CD8-positive, alpha-beta memory T cell (primary cell): ENCODE results near the gene MEIS2. TPM values are rescaled to one million over a fixed set of nuclear protein-coding genes. Genes with fewer than 3 reads are reported as not detected.
A peak's percentile ranks its signal among the peaks of the same experiment; 100 is the strongest.

ENCODE experiments used
- CTCF ChIA-PET: fragments of 350-600 bp; sonication (Branson Sonifier 250); formaldehyde crosslinking; loops from one replicate; lab custom pipeline; 2021; ENCODE audit warnings: antibody characterized with exemption; lab: Charles Lee
- POLR2A ChIA-PET: fragments of 350-600 bp; sonication (Branson Sonifier 250); formaldehyde crosslinking; loops from one replicate; lab custom pipeline; 2021; ENCODE audit warnings: antibody characterized with exemption; lab: Charles Lee
- DNase-seq, 5 donors: peaks; one replicate each; pipeline versions ENCODE4 v3.0.0 to v3.0.0-alpha.2; 2020 to 2022; ENCODE audit warnings: mixed read lengths in 1 of 5
- H3K27ac ChIP-seq: one replicate; pipeline ENCODE4 v1.7.0; 2013; ENCODE audit warnings: low read depth, mild to moderate bottlenecking, low read length, moderate library complexity
- H3K27me3 ChIP-seq: 2 replicates; pipeline ENCODE4 v1.7.0; 2013; ENCODE audit warnings: low read length, mild to moderate bottlenecking; ENCODE audit not compliant: insufficient read depth, poor library complexity, severe bottlenecking
- H3K36me3 ChIP-seq: 2 replicates; pipeline ENCODE4 v1.7.0; 2013; ENCODE audit warnings: mild to moderate bottlenecking, low read length, moderate library complexity; ENCODE audit not compliant: insufficient read depth
- H3K4me1 ChIP-seq: 2 replicates; pipeline ENCODE4 v1.7.0; 2013; ENCODE audit warnings: mild to moderate bottlenecking, low read length, moderate library complexity; ENCODE audit not compliant: insufficient read depth
- H3K4me3 ChIP-seq: 2 replicates; pipeline ENCODE4 v1.7.0; 2013; ENCODE audit warnings: mild to moderate bottlenecking, low read length
- H3K9me3 ChIP-seq: 2 replicates; pipeline ENCODE4 v1.7.0; 2013; ENCODE audit warnings: mild to moderate bottlenecking, low read length
- H3K27ac Mint-ChIP-seq, 8 donors: one replicate each; pipeline ENCODE4 v1.8.0; 2020 to 2021; ENCODE audit warnings: mixed read lengths in 8 of 8, mild to moderate bottlenecking in 6 of 8, inconsistent platforms in 3 of 8, moderate library complexity in 3 of 8
- H3K27me3 Mint-ChIP-seq, 2 donors: one replicate each; pipeline ENCODE4 v1.8.0; 2020 to 2021; ENCODE audit warnings: mixed read lengths in 2 of 2, mild to moderate bottlenecking in 1 of 2, moderate library complexity in 1 of 2
- H3K36me3 Mint-ChIP-seq, 3 donors: one replicate each; pipeline ENCODE4 v1.8.0; 2020 to 2021; ENCODE audit warnings: mixed read lengths in 3 of 3, inconsistent platforms in 1 of 3, mild to moderate bottlenecking in 1 of 3
- H3K4me1 Mint-ChIP-seq, 3 donors: one replicate each; pipeline ENCODE4 v1.8.0; 2020 to 2021; ENCODE audit warnings: mixed read lengths in 3 of 3, inconsistent platforms in 1 of 3, mild to moderate bottlenecking in 1 of 3
- H3K4me3 Mint-ChIP-seq, 7 donors: one replicate each; pipeline ENCODE4 v1.8.0; 2020 to 2021; ENCODE audit warnings: mixed read lengths in 7 of 7, mild to moderate bottlenecking in 6 of 7, moderate library complexity in 4 of 7, inconsistent platforms in 2 of 7
- H3K9me3 Mint-ChIP-seq, 5 donors: one replicate each; pipeline ENCODE4 v1.8.0; 2020 to 2022; ENCODE audit warnings: mixed read lengths in 5 of 5, mild to moderate bottlenecking in 3 of 5, moderate library complexity in 2 of 5, inconsistent platforms in 1 of 5
- polyA plus RNA-seq: library from polyadenylated mRNA; unstranded; fragments of 300-500 nt; fragmentation: Illumina TruSeq; gene quantifications from one replicate; pipeline ENCODE4 v1.2.3, GENCODE V29; 2021
- total RNA-seq, 2 experiments: library from RNA; stranded (reverse); gene quantifications; one replicate each; pipeline ENCODE4 v1.2.3, GENCODE V29; 2021

The MEIS2 gene
- total and polyA plus RNA-seq, 3 experiments from 2014 or later = not detected

- peaks cover 13% of the 10 kb centered on the region for H3K4me1 ChIP-seq
- H3K36me3 ChIP-seq = no peaks in the 10 kb centered on the region
- ChIA-PET CTCF (no interaction called here), POLR2A (no interaction called here)
- H3K4me3 ChIP-seq = no peak overlapping the region
- DNase-seq = no peak
- Mint-ChIP-seq H3K27ac (no peak overlapping the region), H3K9me3 (peaks cover 18 to 30% (median 24%) of the 10 kb centered on the region in 5 donors), H3K27me3 (peaks cover 79 to 95% of the 10 kb centered on the region in 2 donors), H3K4me1 (peaks cover 14 to 38% (median 33%) of the 10 kb centered on the region in 3 donors), H3K4me3 (peak overlapping the region in 1 of 7 donors; percentile 32), H3K36me3 (peaks cover 1 to 3% (median 2%) of the 10 kb centered on the region in 3 donors)
- peaks cover 68% of the 10 kb centered on the region for H3K27me3 ChIP-seq
- no peaks in the 10 kb centered on the region for H3K9me3 ChIP-seq
- H3K27ac ChIP-seq = no peak overlapping the region
Observed at GRCh38 chr15:37105889-37106288, 5.5 kb upstream of the MEIS2 start.

- Histone ChIP-seq H3K4me1 (peaks cover 7% of the 10 kb centered on the region), H3K27ac (no peak overlapping the region), H3K36me3 (no peaks in the 10 kb centered on the region), H3K4me3 (no peak overlapping the region), H3K27me3 (peaks cover 61% of the 10 kb centered on the region), H3K9me3 (no peaks in the 10 kb centered on the region)
- DNase-seq = no peak
- peaks cover 16 to 28% (median 24%) of the 10 kb centered on the region in 5 donors for H3K9me3 Mint-ChIP-seq
- H3K27ac Mint-ChIP-seq = no peak overlapping the region
- peaks cover 1 to 5% (median 3%) of the 10 kb centered on the region in 3 donors for H3K36me3 Mint-ChIP-seq
- POLR2A ChIA-PET = no interaction called here
- peaks cover 74 to 95% of the 10 kb centered on the region in 2 donors for H3K27me3 Mint-ChIP-seq
- H3K4me1 Mint-ChIP-seq = peaks cover 18 to 37% (median 33%) of the 10 kb centered on the region in 3 donors
- CTCF ChIA-PET = no interaction called here
- H3K4me3 Mint-ChIP-seq = no peak overlapping the region
Observed at GRCh38 chr15:37105029-37105428, 4.7 kb upstream of the MEIS2 start.

- H3K36me3 Mint-ChIP-seq = peaks cover 1 to 5% (median 1%) of the 10 kb centered on the region in 3 donors
- H3K27ac ChIP-seq = no peak overlapping the region
- H3K27me3 ChIP-seq = peaks cover 56% of the 10 kb centered on the region
Observed at GRCh38 chr15:37104424-37104981, 4.2 kb upstream of the MEIS2 start.

GRCh38 chr15:37103475-37104423 is 3.4 kb upstream of the MEIS2 start:
- H3K27me3 ChIP-seq = peaks cover 49% of the 10 kb centered on the region
- ChIA-PET POLR2A (no interaction called here), CTCF (no interaction called here)

More at GRCh38 chr15:37104424-37104981, 4.2 kb upstream of the MEIS2 start:
- H3K36me3 ChIP-seq = no peaks in the 10 kb centered on the region
- POLR2A ChIA-PET = no interaction called here
- Mint-ChIP-seq H3K27ac (no peak overlapping the region), H3K4me3 (no peak overlapping the region), H3K9me3 (peaks cover 14 to 26% (median 21%) of the 10 kb centered on the region in 5 donors), H3K27me3 (peaks cover 70 to 95% of the 10 kb centered on the region in 2 donors), H3K4me1 (peaks cover 20 to 37% (median 36%) of the 10 kb centered on the region in 3 donors)
- H3K9me3 ChIP-seq = no peaks in the 10 kb centered on the region
- no peak for DNase-seq
- CTCF ChIA-PET = no interaction called here
- H3K4me3 ChIP-seq = no peak overlapping the region
- H3K4me1 ChIP-seq = peaks cover 12% of the 10 kb centered on the region

GRCh38 chr15:37103163-37103435 is 2.8 kb upstream of the MEIS2 start:
- Mint-ChIP-seq H3K4me3 (peak overlapping the region in 4 of 7 donors; percentile 23 to 80 (median 53)), H3K27me3 (peaks cover 65 to 93% of the 10 kb centered on the region in 2 donors), H3K4me1 (peaks cover 29 to 50% (median 49%) of the 10 kb centered on the region in 3 donors), H3K27ac (peak overlapping the region in 1 of 8 donors; percentile 54), H3K36me3 (peaks cover 0 to 5% (median 1%) of the 10 kb centered on the region in 3 donors), H3K9me3 (peaks cover 4 to 17% (median 14%) of the 10 kb centered on the region in 5 donors)
- POLR2A ChIA-PET = no interaction called here
- CTCF ChIA-PET = no interaction called here
- Histone ChIP-seq H3K27me3 (peaks cover 43% of the 10 kb centered on the region), H3K4me3 (no peak overlapping the region), H3K36me3 (no peaks in the 10 kb centered on the region), H3K9me3 (no peaks in the 10 kb centered on the region), H3K4me1 (peaks cover 17% of the 10 kb centered on the region), H3K27ac (no peak overlapping the region)
- DNase-seq = no peak

More at GRCh38 chr15:37103475-37104423, 3.4 kb upstream of the MEIS2 start:
- H3K36me3 Mint-ChIP-seq = peaks cover 0 to 5% (median 1%) of the 10 kb centered on the region in 3 donors
- H3K27me3 Mint-ChIP-seq = peaks cover 68 to 93% of the 10 kb centered on the region in 2 donors
- Histone ChIP-seq H3K9me3 (no peaks in the 10 kb centered on the region), H3K4me3 (no peak overlapping the region), H3K27ac (no peak overlapping the region), H3K36me3 (no peaks in the 10 kb centered on the region), H3K4me1 (peaks cover 17% of the 10 kb centered on the region)
- peaks cover 9 to 24% (median 18%) of the 10 kb centered on the region in 5 donors for H3K9me3 Mint-ChIP-seq
- DNase-seq = no peak
- no peak overlapping the region for H3K27ac Mint-ChIP-seq
- H3K4me1 Mint-ChIP-seq = peaks cover 24 to 43% (median 43%) of the 10 kb centered on the region in 3 donors
- H3K4me3 Mint-ChIP-seq = peak overlapping the region in 3 of 7 donors; percentile 23 to 80 (median 48)

- Mint-ChIP-seq H3K36me3 (peaks cover 0 to 5% (median 1%) of the 10 kb centered on the region in 3 donors), H3K27ac (peak overlapping the region in 3 of 8 donors; percentile 33 to 54 (median 36)), H3K4me1 (peaks cover 34 to 55% (median 55%) of the 10 kb centered on the region in 3 donors), H3K4me3 (peak overlapping the region; percentile 46 to 80 (median 73)), H3K27me3 (peaks cover 63 to 93% of the 10 kb centered on the region in 2 donors), H3K9me3 (peaks cover 4 to 15% (median 12%) of the 10 kb centered on the region in 5 donors)
- Histone ChIP-seq H3K36me3 (no peaks in the 10 kb centered on the region), H3K4me1 (peaks cover 17% of the 10 kb centered on the region), H3K9me3 (no peaks in the 10 kb centered on the region), H3K27me3 (peaks cover 41% of the 10 kb centered on the region), H3K27ac (peak overlapping the region; percentile 6), H3K4me3 (no peak overlapping the region)
- ChIA-PET CTCF (no interaction called here), POLR2A (no interaction called here)
- no peak for DNase-seq
Observed at GRCh38 chr15:37102305-37103162, 2.2 kb upstream of the MEIS2 start.

- H3K27me3 Mint-ChIP-seq = peaks cover 63 to 93% of the 10 kb centered on the region in 2 donors
- Histone ChIP-seq H3K4me1 (peaks cover 20% of the 10 kb centered on the region), H3K27me3 (peaks cover 43% of the 10 kb centered on the region), H3K36me3 (no peaks in the 10 kb centered on the region), H3K9me3 (no peaks in the 10 kb centered on the region), H3K27ac (peak overlapping the region; percentile 75), H3K4me3 (no peak overlapping the region)
- CTCF ChIA-PET = no interaction called here
- peaks cover 4 to 17% (median 12%) of the 10 kb centered on the region in 5 donors for H3K9me3 Mint-ChIP-seq
- H3K4me1 Mint-ChIP-seq = peaks cover 40 to 61% (median 61%) of the 10 kb centered on the region in 3 donors
- H3K27ac Mint-ChIP-seq = peak overlapping the region in 1 of 8 donors; percentile 36
- H3K36me3 Mint-ChIP-seq = peaks cover 0 to 5% (median 0%) of the 10 kb centered on the region in 3 donors
- DNase-seq = no peak
- peak overlapping the region; percentile 58 to 96 (median 91) for H3K4me3 Mint-ChIP-seq
- POLR2A ChIA-PET = no interaction called here
Observed at GRCh38 chr15:37101980-37102304, 1.6 kb upstream of the MEIS2 start.
